ENCODE data around the gene TOB2.
"Not testable (repeated sequence)": the region's sequence is repeated elsewhere in the genome, so short reads cannot be mapped to it uniquely, and the experiment has no call there.

The TOB2 gene

GRCh38 chr22:41425660-41426365 lies 20.8 kb downstream of the TOB2 start:
- no peak for DNase-seq

- no peak for DNase-seq
Measured at GRCh38 chr22:41418717-41419116, 27.9 kb downstream of the TOB2 start.

GRCh38 chr22:41417622-41418390 lies 28.8 kb downstream of the TOB2 start:
- no peak for DNase-seq

- no peak for DNase-seq
Measured at GRCh38 chr22:41415554-41415953, 31.0 kb downstream of the TOB2 start.

GRCh38 chr22:41411021-41411851 lies 35.4 kb downstream of the TOB2 start:
- no peak for DNase-seq

- DNase-seq: no peak
Measured at GRCh38 chr22:41410311-41410751, 36.3 kb downstream of the TOB2 start.

GRCh38 chr22:41408665-41409064 lies 37.9 kb downstream of the TOB2 start:
- no peak for DNase-seq

- DNase-seq: no peak
Measured at GRCh38 chr22:41407433-41407832, 39.2 kb downstream of the TOB2 start.

GRCh38 chr22:41406410-41406809 lies 40.2 kb downstream of the TOB2 start:
- no peak for DNase-seq

- no peak for DNase-seq
Measured at GRCh38 chr22:41405588-41405987, 41.0 kb downstream of the TOB2 start.

- peak; percentile 86 for DNase-seq
Measured at GRCh38 chr22:41403532-41404318, 42.9 kb downstream of the TOB2 start.

GRCh38 chr22:41402851-41403250 lies 43.8 kb downstream of the TOB2 start:
- not testable (repeated sequence) for DNase-seq

- no peak for DNase-seq
Measured at GRCh38 chr22:41401781-41402648, 44.6 kb downstream of the TOB2 start.

GRCh38 chr22:41398921-41399320 lies 47.7 kb downstream of the TOB2 start:
- no peak for DNase-seq

GRCh38 chr22:41397143-41397811 lies 49.3 kb downstream of the TOB2 start:
- DNase-seq: no peak

- no peak for DNase-seq
Measured at GRCh38 chr22:41395531-41396240, 50.9 kb downstream of the TOB2 start.

GRCh38 chr22:41394012-41394356 lies 52.6 kb downstream of the TOB2 start:
- no peak for DNase-seq

- DNase-seq: no peak
Measured at GRCh38 chr22:41387341-41387740, 59.3 kb downstream of the TOB2 start.

- DNase-seq: no peak
Measured at GRCh38 chr22:41384128-41384527, 62.5 kb downstream of the TOB2 start.
